ENCODE results near the gene CD44.

DNA sequence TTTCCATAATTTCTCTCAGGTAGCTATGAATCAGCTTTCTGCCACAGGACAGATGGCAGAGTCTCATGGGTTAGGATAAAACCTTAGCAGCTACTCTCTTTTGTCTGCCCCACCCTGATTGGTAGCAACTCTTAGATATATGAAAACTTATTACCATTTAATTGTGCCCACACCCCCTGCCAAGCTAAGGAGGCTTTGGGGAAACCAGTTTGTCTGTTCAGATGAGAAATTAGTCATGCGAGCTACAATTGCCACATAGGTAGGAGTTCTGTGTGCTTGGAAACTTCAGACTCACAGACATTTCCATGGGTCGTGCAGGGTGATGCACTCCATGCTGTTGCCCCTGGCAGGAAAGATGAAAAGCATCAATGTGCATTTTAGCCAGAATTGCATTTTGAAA lies 39.9 kb downstream of the CD44 start:
- TF ChIP-seq, protein P1, sequence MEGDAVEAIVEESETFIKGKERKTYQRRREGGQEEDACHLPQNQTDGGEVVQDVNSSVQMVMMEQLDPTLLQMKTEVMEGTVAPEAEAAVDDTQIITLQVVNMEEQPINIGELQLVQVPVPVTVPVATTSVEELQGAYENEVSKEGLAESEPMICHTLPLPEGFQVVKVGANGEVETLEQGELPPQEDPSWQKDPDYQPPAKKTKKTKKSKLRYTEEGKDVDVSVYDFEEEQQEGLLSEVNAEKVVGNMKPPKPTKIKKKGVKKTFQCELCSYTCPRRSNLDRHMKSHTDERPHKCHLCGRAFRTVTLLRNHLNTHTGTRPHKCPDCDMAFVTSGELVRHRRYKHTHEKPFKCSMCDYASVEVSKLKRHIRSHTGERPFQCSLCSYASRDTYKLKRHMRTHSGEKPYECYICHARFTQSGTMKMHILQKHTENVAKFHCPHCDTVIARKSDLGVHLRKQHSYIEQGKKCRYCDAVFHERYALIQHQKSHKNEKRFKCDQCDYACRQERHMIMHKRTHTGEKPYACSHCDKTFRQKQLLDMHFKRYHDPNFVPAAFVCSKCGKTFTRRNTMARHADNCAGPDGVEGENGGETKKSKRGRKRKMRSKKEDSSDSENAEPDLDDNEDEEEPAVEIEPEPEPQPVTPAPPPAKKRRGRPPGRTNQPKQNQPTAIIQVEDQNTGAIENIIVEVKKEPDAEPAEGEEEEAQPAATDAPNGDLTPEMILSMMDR (IDR thresholded peaks at IDR 0.05; ENCODE audit: insufficient read depth, low read length, poor library complexity, severe bottlenecking), result no peak
- TF ChIP-seq EZH2phosphoT487 (conservative IDR thresholded peaks at IDR 0.05; ENCODE audit: low read length), result no peak

Data from SU-DHL-6 (cell line).